GM12878 (cell line): ENCODE data around the gene KIAA1217. TPM values are rescaled to one million over a fixed set of nuclear protein-coding genes. Genes with fewer than 3 reads are reported as not detected.

Experiments used
- ATAC-seq: fragments of 200-7000 bp; cut with Tn5 transposase; 3 replicates; pipeline ENCODE4 v1.9.1; 2020; ENCODE audit warnings: mild to moderate bottlenecking, moderate library complexity
- BruUV-seq: library from RNA; stranded (reverse); fragments of 400-500 nt; replicated peaks from 2 replicates; lab custom pipeline; 2021; lab: Mats Ljungman, UMichigan
- CTCF ChIA-PET: fragments of 300-600 bp; sonication (Branson Sonifier 250); formaldehyde crosslinking; extraction: SDS; loops from one replicate; lab custom pipeline; 2021; ENCODE audit warnings: inconsistent platforms; lab: Yijun Ruan, JAX
- POLR2A ChIA-PET: fragments of 350-600 bp; formaldehyde crosslinking; extraction: SDS; loops from one replicate; lab custom pipeline; 2021; ENCODE audit warnings: inconsistent platforms; lab: Charles Lee
- RAD21 ChIA-PET: fragments of 300-600 bp; sonication (Branson Sonifier 250); formaldehyde crosslinking; loops from one replicate; lab custom pipeline; 2023; ENCODE audit warnings: antibody characterized with exemption; ENCODE audit not compliant: unreplicated experiment; lab: Charles Lee
- SMC1A ChIA-PET: fragments of 300-600 bp; sonication (Branson Sonifier 250); formaldehyde crosslinking; loops from one replicate; lab custom pipeline; 2023; ENCODE audit not compliant: unreplicated experiment, uncharacterized antibody; lab: Charles Lee
- DNase-seq: peaks from one replicate; pipeline ENCODE4 v3.0.0-alpha.2; 2011; ENCODE audit warnings: low read depth, low spot score
- FAIRE-seq: peaks from 3 replicates; lab custom pipeline; 2011; peaks lifted over from hg19 to GRCh38; lab: Jason Lieb, UNC
- H2AFZ ChIP-seq: 2 replicates; pipeline ENCODE4 v1.6.0; 2011; ENCODE audit warnings: low read depth, low read length, control low read depth; ENCODE audit not compliant: control insufficient read depth
- H3K27ac ChIP-seq: 2 replicates; pipeline ENCODE4 v1.5.1; 2011; ENCODE audit warnings: control low read depth; ENCODE audit not compliant: control insufficient read depth, insufficient read depth
- H3K27me3 ChIP-seq, 2 experiments: replicated peaks in 1 of 2; 2 replicates each; pipeline versions ENCODE4 v1.6.0 to v1.6.1; 2011; ENCODE audit warnings: low read length in 1 of 2; ENCODE audit not compliant: control insufficient read depth in 2 of 2, insufficient read depth in 2 of 2
- H3K36me3 ChIP-seq, 2 experiments: 2 replicates each; pipeline ENCODE4 v1.5.1; 2011; ENCODE audit warnings: low read length in 1 of 2; ENCODE audit not compliant: control insufficient read depth in 2 of 2, insufficient read depth in 2 of 2
- H3K4me1 ChIP-seq: 2 replicates; pipeline ENCODE4 v1.6.1; 2011; ENCODE audit warnings: mild to moderate bottlenecking, low read length, moderate library complexity, mixed read lengths; ENCODE audit not compliant: control insufficient read depth, insufficient read depth
- H3K4me2 ChIP-seq: 2 replicates; pipeline ENCODE4 v1.6.0; 2011; ENCODE audit warnings: control low read depth; ENCODE audit not compliant: control insufficient read depth, insufficient read depth
- H3K4me3 ChIP-seq: fragments of 200-600 bp; sonication (generic); 2 replicates; pipeline ENCODE4 v1.5.1; 2016
- H3K79me2 ChIP-seq: 2 replicates; pipeline ENCODE4 v1.6.0; 2011; ENCODE audit warnings: low read length; ENCODE audit not compliant: control insufficient read depth, insufficient read depth
- H3K9ac ChIP-seq: 2 replicates; pipeline ENCODE4 v1.8.0; 2011; ENCODE audit warnings: low read length, control low read depth, mixed read lengths; ENCODE audit not compliant: control insufficient read depth, insufficient read depth
- H3K9me3 ChIP-seq: replicated peaks from 3 replicates; pipeline ENCODE4 v1.5.1; 2011; ENCODE audit warnings: mild to moderate bottlenecking, low read length; ENCODE audit not compliant: control insufficient read depth, insufficient read depth
- H4K20me1 ChIP-seq: 2 replicates; pipeline ENCODE4 v1.6.0; 2011; ENCODE audit not compliant: control insufficient read depth, insufficient read depth
- ASH2L ChIP-seq: fragments of 300-600, 200-600 bp; sonication (generic); IDR thresholded peaks from 2 replicates; pipeline ENCODE4 v1.6.1; 2017; ENCODE audit warnings: low read depth, mild to moderate bottlenecking, borderline replicate concordance
- ATF3 ChIP-seq: IDR thresholded peaks from 2 replicates; pipeline ENCODE4 v1.6.1; 2011; ENCODE audit warnings: low read depth, mild to moderate bottlenecking, low read length, moderate library complexity, borderline replicate concordance; ENCODE audit errors: extremely low read depth
- ATF7 ChIP-seq: fragments of 450-650 bp; IDR thresholded peaks from 2 replicates; pipeline ENCODE4 v1.6.1; 2016; ENCODE audit warnings: low read depth, mild to moderate bottlenecking
- BMI1 ChIP-seq: fragments of 450-650 bp; IDR thresholded peaks from 2 replicates; pipeline ENCODE4 v1.6.1; 2016; ENCODE audit warnings: mild to moderate bottlenecking, moderate library complexity, borderline replicate concordance
- CBX3 ChIP-seq: fragments of 200-600 bp; sonication (generic); IDR thresholded peaks from 2 replicates; pipeline ENCODE4 v1.6.1; 2016; ENCODE audit warnings: low read depth, borderline replicate concordance
- CEBPB ChIP-seq, 2 experiments: fragments of 150-350 bp in 1 of 2; IDR thresholded peaks; 2 replicates each; pipeline ENCODE4 v1.6.1; 2012 to 2014; ENCODE audit warnings: low read depth in 2 of 2, low read length in 2 of 2, borderline replicate concordance in 1 of 2, inconsistent platforms in 1 of 2
- CEBPZ ChIP-seq: fragments of 150-350 bp; IDR thresholded peaks from 2 replicates; pipeline ENCODE4 v1.6.1; 2016; ENCODE audit warnings: low read depth, low read length
- HDAC2 ChIP-seq: fragments of 200-600 bp; sonication (generic); IDR thresholded peaks from 2 replicates; pipeline ENCODE4 v1.6.1; 2017
- NFYA ChIP-seq: IDR thresholded peaks from 2 replicates; pipeline ENCODE4 v1.6.1; 2011; ENCODE audit warnings: low read depth, mild to moderate bottlenecking, low read length, improper control_type of control experiment, borderline replicate concordance
- PRDM15 ChIP-seq: fragments of 450-650 bp; formaldehyde crosslinking; IDR thresholded peaks from 2 replicates; pipeline ENCODE4 v1.4.0; 2020; ENCODE audit warnings: mild to moderate bottlenecking, moderate library complexity
- RELA ChIP-seq: fragments of 450-650 bp; IDR thresholded peaks from 2 replicates; pipeline ENCODE4 v1.8.0; 2014; ENCODE audit warnings: borderline replicate concordance; ENCODE audit not compliant: partially characterized antibody
- RFX5 ChIP-seq: IDR thresholded peaks from 2 replicates; pipeline ENCODE4 v1.6.1; 2011; ENCODE audit warnings: low read depth, low read length, improper control_type of control experiment
- SRF ChIP-seq, 2 experiments: IDR thresholded peaks; 2 replicates each; pipeline ENCODE4 v1.6.1; 2011; ENCODE audit warnings: low read depth in 2 of 2, low read length in 2 of 2, mild to moderate bottlenecking in 1 of 2, moderate library complexity in 1 of 2
- YY1 ChIP-seq: IDR thresholded peaks from 2 replicates; pipeline ENCODE4 v1.6.1; 2011; ENCODE audit warnings: low read depth, mild to moderate bottlenecking, low read length
- ZNF207 ChIP-seq: fragments of 450-650 bp; IDR thresholded peaks from 2 replicates; pipeline ENCODE4 v1.6.1; 2014; ENCODE audit warnings: antibody characterized with exemption, mild to moderate bottlenecking, borderline replicate concordance
- ZNF24 ChIP-seq: fragments of 450-650 bp; IDR thresholded peaks from 2 replicates; pipeline ENCODE4 v1.6.1; 2017; ENCODE audit warnings: antibody characterized with exemption, mild to moderate bottlenecking
- in situ Hi-C: fragments of 300-500 bp; cut with MboI; formaldehyde crosslinking; loops from 9 replicates; pipeline ENCODE4 v1.14.3; 2018; ENCODE audit warnings: mixed read lengths
- intact Hi-C: fragments of 100-400 bp; cut with micrococcal nuclease; formaldehyde crosslinking; loops from one replicate; pipeline ENCODE4 v1.14.2; 2022; ENCODE audit not compliant: unreplicated experiment
- polyA plus RNA-seq, 11 experiments: library from polyadenylated mRNA; depleted of rRNA in 4 of 11; unstranded in 6 of 11; stranded (reverse) in 5 of 11; fragments of >200 nt; fragmentation: Nextera tagmentation in 4 of 11; fragmentation: Illumina TruSeq in 1 of 11; extraction: Ambion mirVana in 4 of 11; extraction: Trizol in 1 of 11; gene quantifications; 1 replicate in 1 of 11; 2 replicates in 10 of 11; pipeline versions ENCODE4 v1.2.1 to v1.2.3, GENCODE V29; 2011 to 2016; ENCODE audit warnings: inconsistent platforms in 2 of 11, missing spikeins in 2 of 11, low read depth in 1 of 11
- total RNA-seq, 4 experiments: library from RNA; depleted of rRNA in 3 of 4; stranded (reverse); fragments of >200 nt in 3 of 4; fragmentation: Illumina TruSeq in 1 of 4; extraction: Trizol in 1 of 4; gene quantifications; 2 replicates each; pipeline versions ENCODE4 v1.2.1 to v1.2.3, GENCODE V29; 2013 to 2021

Gene KIAA1217
- total and polyA plus RNA-seq, 10 of the 15 experiments (the other 5 are each of a cell fraction or from before 2014, with no cell fraction given): 0.57 to 3.8 (median 2.1) TPM

- POLR2A ChIA-PET: no interaction called here
- no peak for ATAC-seq
Observed at GRCh38 chr10:24453404-24453830, 244.5 kb downstream of the KIAA1217 start.

More at GRCh38 chr10:24453404-24453830, 244.5 kb downstream of the KIAA1217 start:
- SMC1A ChIA-PET: no interaction called here
- RAD21 ChIA-PET: interaction anchor here (1.0 kb wide), 1 partner anchor 70 kb away, joined by 3 read pairs; no protein-coding TSS in a partner anchor
- TF ChIP-seq SRF (IDR thresholded peaks at IDR 0.05; ENCODE audit: low read depth in 2 of 2, low read length in 2 of 2) (no peak), YY1 (no peak), ATF7 (no peak), ATF3 (no peak), ZNF207 (no peak), ASH2L (no peak), PRDM15 (no peak), CEBPZ (no peak), CEBPB (IDR thresholded peaks at IDR 0.05; ENCODE audit: borderline replicate concordance in 1 of 2, low read depth in 2 of 2, low read length in 2 of 2) (no peak), RFX5 (no peak), CBX3 (no peak), HDAC2 (no peak), ZNF24 (no peak), BMI1 (no peak), NFYA (no peak), RELA (no peak)
- Histone ChIP-seq H3K9me3 (no peaks in the 10 kb centered on the region; the same call in 2 of the 3 replicates), H2AFZ (no peak overlapping the region), H3K4me1 (peaks cover 8% of the 10 kb centered on the region; the same call in 1 of the 2 replicates), H3K27ac (no peak overlapping the region), H3K79me2 (no peaks in the 10 kb centered on the region), H3K9ac (no peak overlapping the region), H3K36me3 (no peaks in the 10 kb centered on the region), H3K4me3 (no peak overlapping the region), H3K4me2 (no peak overlapping the region), H4K20me1 (no peaks in the 10 kb centered on the region), H3K27me3 (no peaks in the 10 kb centered on the region)
- intact Hi-C loops: no loop called here
- FAIRE-seq (no peak), DNase-seq (no peak)
- in situ Hi-C loops: no loop called here
- BruUV-seq: no TSS peak
- CTCF ChIA-PET: interaction anchor here (1.6 kb wide), 1 partner anchor 29 kb away, joined by 3 read pairs; no protein-coding TSS in a partner anchor
